ENCODE measurements around the gene NAA80. TPM values are rescaled to one million over a fixed set of nuclear protein-coding genes. Genes with fewer than 3 reads are reported as not detected.
"Not testable (repeated sequence)": the region's sequence is repeated elsewhere in the genome, so short reads cannot be mapped to it uniquely, and the experiment has no call there.

NAA80 gene
- total RNA-seq, 1 donor from 2014 or later: 8.5 TPM

GRCh38 chr3:50275996-50276761 is 23.0 kb downstream of the NAA80 start:
- intact Hi-C loops (cut with DNase I): loop anchor here (2.0 kb wide), 1 partner anchor 49 kb away; no protein-coding TSS in a partner anchor
- DNase-seq (ENCODE audit: low spot score): no peak

GRCh38 chr3:50275141-50275995 is 23.8 kb downstream of the NAA80 start:
- intact Hi-C loops (cut with DNase I): loop anchor here (2.0 kb wide), 1 partner anchor 49 kb away; no protein-coding TSS in a partner anchor
- DNase-seq (ENCODE audit: low spot score): no peak

GRCh38 chr3:50274371-50275104 is 24.7 kb downstream of the NAA80 start:
- no peak for DNase-seq (ENCODE audit: low spot score)
- intact Hi-C loops (cut with DNase I): loop anchor here (2.0 to 5.0 kb wide), 2 partner anchors 50 to 152 kb away; no protein-coding TSS in a partner anchor

GRCh38 chr3:50273689-50274065 is 25.5 kb downstream of the NAA80 start:
- intact Hi-C loops (cut with DNase I): loop anchor here (1.0 to 5.0 kb wide), 4 partner anchors 13 to 151 kb away; no protein-coding TSS in a partner anchor
- no peak for DNase-seq (ENCODE audit: low spot score)

- intact Hi-C loops (cut with DNase I): loop anchor here (1.0 to 5.0 kb wide), 3 partner anchors 13 to 151 kb away; no protein-coding TSS in a partner anchor
These were observed 26.1 kb downstream of the NAA80 start for GRCh38 chr3:50272911-50273688.

GRCh38 chr3:50272538-50272910 is 26.7 kb downstream of the NAA80 start:
- intact Hi-C loops (cut with DNase I): loop anchor here (5.0 kb wide), 1 partner anchor 150 kb away; no protein-coding TSS in a partner anchor
- not testable (repeated sequence) for DNase-seq (ENCODE audit: low spot score)

More at GRCh38 chr3:50272911-50273688, 26.1 kb downstream of the NAA80 start:
- peak; percentile 96 for DNase-seq (ENCODE audit: low spot score)

GRCh38 chr3:50271314-50271936 is 27.8 kb downstream of the NAA80 start:
- intact Hi-C loops (cut with DNase I): loop anchor here (2.0 to 5.0 kb wide), 2 partner anchors 79 to 149 kb away; no protein-coding TSS in a partner anchor
- DNase-seq (ENCODE audit: low spot score): no peak

GRCh38 chr3:50270422-50271224 is 28.6 kb downstream of the NAA80 start:
- DNase-seq (ENCODE audit: low spot score): no peak
- intact Hi-C loops (cut with DNase I): loop anchor here (2.0 to 5.0 kb wide), 2 partner anchors 78 to 148 kb away; no protein-coding TSS in a partner anchor

GRCh38 chr3:50269977-50270413 is 29.2 kb downstream of the NAA80 start:
- intact Hi-C loops (cut with DNase I): loop anchor here (2.0 to 5.0 kb wide), 2 partner anchors 77 to 148 kb away; no protein-coding TSS in a partner anchor
- no peak for DNase-seq (ENCODE audit: low spot score)

GRCh38 chr3:50269460-50269859 is 29.7 kb downstream of the NAA80 start:
- no peak for DNase-seq (ENCODE audit: low spot score)
- intact Hi-C loops (cut with DNase I): no loop called here

- peak; percentile 84 for DNase-seq (ENCODE audit: low spot score)
- intact Hi-C loops (cut with DNase I): no loop called here
These were observed 30.3 kb downstream of the NAA80 start, which contains the start of gene SEMA3B for GRCh38 chr3:50268703-50269451. Gene SEMA3B (plus strand): TSS chr3:50269147. CDS start chr3:50269241, 94 bp downstream.

- intact Hi-C loops (cut with DNase I): no loop called here
These were observed 30.9 kb downstream of the NAA80 start for GRCh38 chr3:50268276-50268675.

GRCh38 chr3:50267280-50267913 is 31.8 kb downstream of the NAA80 start:
- intact Hi-C loops (cut with DNase I): no loop called here
- peak; percentile 86 for DNase-seq (ENCODE audit: low spot score)

More at GRCh38 chr3:50268276-50268675, 30.9 kb downstream of the NAA80 start:
- no peak for DNase-seq (ENCODE audit: low spot score)

GRCh38 chr3:50266836-50267235 is 32.4 kb downstream of the NAA80 start:
- intact Hi-C loops (cut with DNase I): no loop called here
- no peak for DNase-seq (ENCODE audit: low spot score)

- intact Hi-C loops (cut with DNase I): no loop called here
These were observed 33.2 kb downstream of the NAA80 start for GRCh38 chr3:50266017-50266416.

GRCh38 chr3:50265571-50265970 is 33.6 kb downstream of the NAA80 start:
- intact Hi-C loops (cut with DNase I): no loop called here
- DNase-seq (ENCODE audit: low spot score): no peak

More at GRCh38 chr3:50266017-50266416, 33.2 kb downstream of the NAA80 start:
- no peak for DNase-seq (ENCODE audit: low spot score)

All from cardiac septum (tissue), 1 donor.